ENCODE results near the gene KDM4B.

The KDM4B gene

GRCh38 chr19:5112175-5112574 lies 143.3 kb downstream of the KDM4B start:
- no peak for DNase-seq

DNA sequence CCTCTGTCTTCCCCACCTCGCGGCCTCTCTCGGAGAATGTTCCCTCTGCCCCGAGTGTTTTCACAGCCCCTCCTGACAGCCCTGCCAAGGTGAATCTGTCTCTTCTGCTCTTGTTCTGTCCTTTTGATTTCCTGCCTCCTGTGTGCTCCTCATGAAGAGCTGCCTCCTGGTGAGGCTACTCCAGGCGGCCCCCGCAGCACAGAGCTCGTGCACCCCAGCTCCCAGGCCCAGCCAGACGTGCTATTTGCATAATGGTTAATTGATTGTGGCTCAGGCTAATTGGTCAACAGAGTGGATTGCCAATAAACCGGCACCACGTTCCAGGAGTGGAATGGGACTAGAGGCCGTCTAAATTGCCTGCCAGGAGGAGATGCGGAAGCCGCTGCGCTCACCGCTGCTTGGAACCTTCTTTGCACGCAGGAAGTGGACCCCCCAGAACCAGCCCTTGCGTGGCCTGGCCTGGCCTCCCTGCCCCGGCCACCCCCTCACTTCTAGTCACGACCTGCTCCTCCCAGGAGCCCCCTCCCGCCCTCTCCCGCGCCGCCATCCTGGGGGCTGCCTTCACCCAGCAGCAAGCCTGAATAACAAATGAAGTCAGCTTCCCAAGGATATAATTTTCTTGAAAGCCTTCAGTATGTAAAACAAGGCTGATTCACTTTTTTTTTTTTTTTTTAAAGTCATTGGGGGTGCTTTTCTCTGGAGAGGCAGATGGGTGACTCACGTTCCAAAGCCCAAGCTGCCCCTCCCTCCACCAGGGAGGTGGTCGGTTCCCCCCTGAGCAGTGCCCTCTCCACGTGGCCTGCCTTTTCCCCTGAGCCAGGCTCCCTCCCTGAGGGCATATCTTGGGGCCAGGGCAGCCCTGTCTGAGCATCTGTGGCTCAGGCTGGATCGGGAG lies 144.0 kb downstream of the KDM4B start:
- no peak for DNase-seq

DNA sequence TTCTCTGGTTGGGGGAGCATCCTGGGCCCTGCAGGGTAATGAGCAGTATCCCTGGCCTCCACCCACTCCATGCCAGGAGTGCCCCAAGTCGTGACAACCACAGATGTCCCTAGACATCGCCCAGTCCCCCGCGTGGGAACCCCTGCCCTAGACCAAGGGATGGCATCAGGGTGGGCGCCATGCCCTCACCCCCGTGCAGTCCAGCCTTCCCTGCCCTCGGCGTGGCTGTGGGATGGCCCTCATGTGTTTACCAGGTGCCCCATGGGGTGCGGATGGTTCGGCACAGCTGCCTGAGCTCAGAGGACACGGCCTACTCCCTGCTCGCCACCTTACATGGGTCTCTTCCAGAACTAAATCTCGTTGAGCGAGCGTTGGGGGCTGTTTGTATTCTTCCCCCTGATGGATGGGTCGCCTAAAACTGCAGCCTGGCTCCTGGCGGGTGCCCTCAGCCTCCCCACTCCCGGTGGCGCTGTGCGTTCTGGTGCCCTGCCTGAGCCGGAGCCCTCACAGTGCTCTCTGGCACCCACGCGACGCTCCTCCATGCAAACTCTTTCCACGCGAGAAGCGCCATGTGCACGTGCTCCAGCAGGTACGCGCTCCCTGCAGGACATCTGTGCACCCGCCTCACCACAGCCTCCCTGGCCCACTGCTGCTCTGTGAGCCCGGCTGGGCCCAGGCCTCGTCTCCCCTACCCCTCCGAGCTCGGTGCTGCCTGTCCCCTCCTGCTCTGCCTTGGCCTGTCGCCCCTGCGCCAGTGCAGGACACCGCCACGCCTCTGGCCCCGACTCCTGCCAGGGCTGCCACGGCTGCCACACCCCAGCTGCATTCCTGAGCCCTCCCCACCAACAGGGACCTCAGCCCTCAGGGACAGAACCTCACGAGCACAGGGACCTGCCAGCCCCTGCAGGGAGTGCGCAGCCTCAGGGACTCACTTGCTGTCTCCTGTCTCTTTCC lies 145.0 kb downstream of the KDM4B start:
- no peak for DNase-seq

- DNase-seq = peak in 1 of 2 experiments; percentile 10
Observed at GRCh38 chr19:5114727-5115126, 145.8 kb downstream of the KDM4B start.

- no peak for DNase-seq
Observed at GRCh38 chr19:5115351-5115750, 146.4 kb downstream of the KDM4B start.

DNA sequence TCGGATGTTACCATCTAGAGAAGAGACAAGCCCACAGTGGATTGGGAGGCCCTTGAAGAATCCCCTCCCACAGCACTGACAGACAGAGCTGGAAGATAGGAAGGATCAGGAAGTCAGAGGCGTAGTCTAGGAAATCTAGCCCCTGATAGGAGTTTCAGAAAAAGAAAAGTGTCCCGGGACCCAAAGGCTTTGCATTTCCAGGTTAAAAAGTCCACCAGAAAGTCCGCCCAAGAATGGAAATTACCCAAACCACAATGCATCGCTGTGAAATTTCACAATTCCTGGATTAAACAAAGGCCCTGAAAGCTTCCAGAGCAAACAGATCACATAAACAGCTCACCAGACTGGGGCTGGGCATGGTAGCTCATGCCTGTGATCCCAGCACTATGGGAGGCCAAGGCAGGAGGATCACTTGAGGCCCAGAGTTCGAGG lies 146.9 kb downstream of the KDM4B start:
- no peak for DNase-seq

DNA sequence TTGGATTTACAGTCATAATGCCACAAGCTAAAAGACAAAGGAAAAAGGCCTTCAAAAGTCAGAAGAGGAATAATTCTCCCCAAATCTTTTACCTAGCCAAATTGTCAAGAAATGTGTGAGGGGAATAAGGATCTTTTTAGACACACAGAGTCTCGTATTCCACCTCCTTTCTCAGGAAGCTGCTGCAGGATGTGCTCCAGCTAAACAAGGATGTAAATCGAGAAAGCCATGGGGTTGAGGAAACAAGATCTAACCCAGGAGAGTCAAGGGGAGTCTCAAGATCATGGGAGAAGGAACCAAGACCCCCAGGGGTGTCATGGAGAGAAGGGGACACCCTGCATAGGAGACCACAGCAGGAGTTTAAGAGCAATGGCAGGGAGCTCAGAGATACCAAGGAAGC lies 147.4 kb downstream of the KDM4B start:
- no peak for DNase-seq

- no peak for DNase-seq
Observed at GRCh38 chr19:5117421-5117820, 148.5 kb downstream of the KDM4B start.

GRCh38 chr19:5118026-5118425 lies 149.1 kb downstream of the KDM4B start:
- DNase-seq = no peak

DNA sequence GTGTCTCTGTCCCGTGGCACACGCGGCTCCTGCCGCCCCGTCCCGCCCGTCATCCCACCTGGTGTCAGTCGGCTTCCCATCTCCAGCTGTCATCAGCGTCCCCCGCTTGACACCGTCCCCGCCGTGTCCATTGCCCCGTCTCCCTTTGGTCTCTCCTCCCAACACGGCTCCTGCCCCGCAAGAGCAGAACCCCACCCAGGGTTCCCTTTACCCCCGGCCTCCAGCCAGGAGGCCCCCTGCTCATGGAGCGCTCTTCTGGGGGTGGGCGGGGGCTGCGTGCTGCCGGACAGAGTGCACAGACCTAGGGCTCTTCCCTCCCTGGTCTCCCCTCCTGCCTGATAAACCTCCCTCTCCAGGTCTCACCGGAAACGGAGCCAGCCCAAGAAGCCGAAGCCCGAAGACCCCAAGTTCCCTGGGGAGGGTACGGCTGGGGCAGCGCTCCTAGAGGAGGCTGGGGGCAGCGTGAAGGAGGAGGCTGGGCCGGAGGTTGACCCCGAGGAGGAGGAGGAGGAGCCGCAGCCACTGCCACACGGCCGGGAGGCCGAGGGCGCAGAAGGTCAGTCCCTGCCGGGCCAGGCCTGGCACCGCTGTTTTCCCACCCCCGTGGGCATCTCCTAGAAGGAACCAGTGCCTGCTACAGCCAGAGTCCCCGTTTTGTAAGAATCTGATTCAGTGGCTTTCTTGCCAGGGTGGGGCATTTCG lies 150.5 kb downstream of the KDM4B start:
- no peak for DNase-seq

GRCh38 chr19:5120321-5120720 lies 151.4 kb downstream of the KDM4B start:
- no peak for DNase-seq

- DNase-seq = no peak
Observed at GRCh38 chr19:5120833-5121232, 151.9 kb downstream of the KDM4B start.

DNA sequence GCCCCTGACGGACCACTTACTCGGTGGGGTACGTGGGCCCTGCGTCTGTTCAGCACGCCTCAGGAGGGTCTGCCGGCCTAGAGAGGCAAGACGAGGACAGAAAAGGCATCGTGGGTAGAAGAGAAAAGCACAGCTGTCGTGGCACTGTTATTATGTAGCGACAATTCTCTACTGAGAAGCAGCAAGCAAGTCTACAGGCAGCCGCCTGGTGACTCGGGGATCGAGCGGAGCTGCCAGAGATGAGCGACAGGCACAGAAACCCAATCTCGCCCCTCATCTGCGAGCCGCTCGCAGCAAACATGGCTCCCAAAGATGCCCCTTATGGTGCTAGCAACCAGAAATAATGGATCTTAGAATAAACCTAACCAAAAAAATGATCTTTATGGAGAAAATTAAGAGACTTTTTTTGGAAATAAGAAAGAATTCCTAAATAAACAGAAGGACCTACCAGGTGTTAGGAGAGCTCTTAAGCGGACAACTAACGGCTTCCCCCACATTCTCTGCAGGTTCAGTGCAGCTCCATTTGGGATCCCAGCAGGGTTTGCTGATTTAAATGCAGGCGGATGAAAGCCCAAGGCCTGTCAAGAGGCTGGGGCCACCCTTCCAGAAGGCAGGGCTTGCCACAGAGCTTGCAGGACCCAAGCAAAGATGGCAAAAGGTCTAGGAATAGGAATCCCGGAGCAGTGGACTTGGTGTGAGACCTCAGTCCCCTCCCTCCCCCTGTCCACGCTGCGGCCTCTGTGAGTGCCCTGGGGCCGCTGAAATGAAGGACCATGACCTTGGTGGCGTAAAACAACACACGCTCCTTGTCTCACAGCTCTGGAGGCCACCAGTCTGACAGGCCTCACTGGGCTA lies 152.6 kb downstream of the KDM4B start:
- peak in 1 of 2 experiments; percentile 25 for DNase-seq

GRCh38 chr19:5122121-5122400 lies 153.1 kb downstream of the KDM4B start:
- DNase-seq = no peak

DNA sequence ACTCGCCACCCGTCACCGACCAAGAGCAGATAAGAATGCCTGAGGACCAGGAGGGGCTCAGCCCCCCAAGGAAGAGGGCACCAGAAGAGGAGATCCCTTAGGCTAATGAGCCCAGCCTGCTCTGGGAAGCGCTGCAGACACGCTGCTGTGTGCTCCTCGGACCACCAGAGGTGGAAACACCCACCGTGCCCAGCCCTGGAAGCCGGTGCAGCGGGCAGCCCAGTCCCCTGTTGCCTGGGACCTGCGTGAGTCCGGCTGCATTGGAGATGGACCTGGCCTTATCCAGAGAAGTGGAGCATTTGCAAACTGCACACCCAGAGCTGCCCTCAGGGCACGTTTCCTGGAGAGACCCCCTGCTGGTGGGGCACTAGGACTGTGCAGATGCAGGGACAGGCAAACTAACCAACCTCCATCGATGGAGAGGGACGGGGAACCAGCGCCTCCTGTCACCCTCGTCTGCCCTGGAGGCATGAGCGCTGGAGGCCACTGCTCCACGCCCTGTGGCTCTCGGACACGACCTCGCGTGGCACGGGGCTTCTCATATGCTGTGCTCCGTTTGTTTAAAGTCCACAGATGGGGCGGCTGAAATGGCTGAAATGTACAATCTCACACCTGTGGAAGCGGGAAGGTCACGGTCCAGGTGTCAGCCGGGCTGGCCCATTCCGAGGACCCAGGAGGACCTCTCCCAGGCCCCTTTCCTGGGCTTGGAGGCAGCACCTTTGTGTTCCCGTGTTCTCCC lies 153.9 kb downstream of the KDM4B start:
- no peak for DNase-seq

- no peak for DNase-seq
Observed at GRCh38 chr19:5123646-5124045, 154.7 kb downstream of the KDM4B start.

DNA sequence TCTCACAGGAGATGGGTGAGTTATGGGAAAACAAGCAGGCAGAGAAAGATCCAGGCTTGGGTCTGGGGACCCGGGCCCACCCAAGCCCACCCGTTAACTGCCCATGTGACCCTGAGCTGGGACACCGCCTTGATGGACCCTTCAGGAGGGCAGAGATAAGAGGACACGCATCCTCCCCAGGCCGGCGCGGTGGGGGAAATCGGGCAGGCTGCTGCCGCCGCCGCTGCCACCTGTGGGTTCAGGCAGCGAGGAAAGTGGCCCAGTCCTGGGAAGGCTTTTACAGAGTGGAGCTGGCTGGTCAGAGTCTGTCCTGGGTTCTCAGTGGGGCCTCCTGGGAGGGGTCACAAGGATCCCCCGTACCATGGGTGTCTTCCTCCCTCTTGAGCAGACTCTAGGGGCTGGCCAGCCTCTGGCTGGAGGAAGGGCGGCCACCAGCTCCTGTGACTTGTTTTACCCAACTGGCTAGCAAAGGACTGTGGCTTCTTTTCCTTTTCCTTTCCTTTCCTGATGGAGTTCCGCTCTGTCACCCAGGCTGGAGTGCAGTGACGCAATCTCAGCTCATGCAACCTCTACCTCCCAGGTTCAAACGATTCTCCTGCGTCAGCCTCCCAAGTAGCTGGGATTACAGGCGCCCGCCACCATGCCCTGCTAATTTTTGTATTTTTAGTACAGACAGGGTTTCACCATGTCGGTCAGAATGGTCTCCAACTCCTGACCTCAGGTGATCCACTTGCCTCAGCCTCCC lies 155.4 kb downstream of the KDM4B start:
- no peak for DNase-seq

DNA sequence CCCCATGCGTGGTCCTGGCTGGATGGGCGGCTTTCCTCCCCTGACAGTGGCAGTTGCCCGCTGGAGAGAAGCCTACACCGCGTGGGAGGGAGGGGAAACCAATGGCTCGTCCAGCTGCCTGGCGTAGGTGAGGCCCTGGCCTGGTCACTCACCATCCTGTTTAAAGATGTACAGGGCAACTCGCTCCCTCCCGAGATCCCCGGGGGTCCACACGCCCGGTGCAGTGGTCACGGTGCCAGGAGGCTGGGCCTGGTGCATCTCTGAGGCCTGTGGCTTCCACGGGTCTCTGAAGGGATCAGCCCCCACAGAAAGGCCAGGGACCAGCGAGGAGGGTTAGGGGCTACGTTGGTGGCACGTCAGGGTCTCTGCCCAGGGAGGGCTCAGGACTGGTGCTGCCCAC lies 156.5 kb downstream of the KDM4B start:
- no peak for DNase-seq

DNA sequence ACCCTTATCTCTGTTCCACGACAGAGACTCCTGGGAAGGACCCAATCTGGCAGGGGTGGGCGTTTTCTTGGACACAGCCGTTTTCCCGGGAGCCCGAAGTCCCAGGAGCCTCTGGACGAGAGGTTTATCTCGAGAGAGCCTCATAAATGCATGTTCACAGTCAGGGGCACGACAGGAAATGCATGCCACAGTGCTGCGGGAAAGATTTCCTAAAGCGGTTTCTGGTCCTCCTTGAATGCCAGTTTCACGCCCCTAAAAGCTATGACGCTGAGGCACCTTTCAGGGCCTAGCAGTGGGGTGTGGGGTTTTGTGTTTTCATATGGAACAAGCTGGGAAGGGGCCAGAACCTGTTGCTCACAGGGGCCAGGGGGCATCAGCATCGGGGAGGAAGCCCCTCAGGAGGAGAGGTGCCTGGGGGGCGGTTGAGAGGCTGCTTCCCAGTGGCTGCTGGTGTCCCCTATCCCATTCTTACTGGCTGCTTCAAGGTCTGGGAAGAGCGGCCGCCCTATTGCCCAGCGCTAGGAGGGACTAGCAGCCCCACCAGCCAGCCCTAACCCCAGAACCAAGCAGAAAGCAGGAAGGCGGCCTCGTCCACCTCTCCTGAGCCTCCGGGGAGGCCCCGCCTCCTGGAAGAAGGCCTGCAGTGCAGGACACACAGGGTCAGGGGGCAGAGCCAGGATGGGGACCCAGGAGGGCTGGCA lies 157.0 kb downstream of the KDM4B start:
- no peak for DNase-seq
